Cortex of kidney (tissue), 1 donor: ENCODE results near the gene PJA2.
"Not testable (repeated sequence)": the region's sequence is repeated elsewhere in the genome, so short reads cannot be mapped to it uniquely, and the experiment has no call there.

ENCODE experiments used
- DNase-seq: peaks from one replicate; lab custom pipeline; 2025; lab: John Stamatoyannopoulos, UW

The PJA2 gene

DNA sequence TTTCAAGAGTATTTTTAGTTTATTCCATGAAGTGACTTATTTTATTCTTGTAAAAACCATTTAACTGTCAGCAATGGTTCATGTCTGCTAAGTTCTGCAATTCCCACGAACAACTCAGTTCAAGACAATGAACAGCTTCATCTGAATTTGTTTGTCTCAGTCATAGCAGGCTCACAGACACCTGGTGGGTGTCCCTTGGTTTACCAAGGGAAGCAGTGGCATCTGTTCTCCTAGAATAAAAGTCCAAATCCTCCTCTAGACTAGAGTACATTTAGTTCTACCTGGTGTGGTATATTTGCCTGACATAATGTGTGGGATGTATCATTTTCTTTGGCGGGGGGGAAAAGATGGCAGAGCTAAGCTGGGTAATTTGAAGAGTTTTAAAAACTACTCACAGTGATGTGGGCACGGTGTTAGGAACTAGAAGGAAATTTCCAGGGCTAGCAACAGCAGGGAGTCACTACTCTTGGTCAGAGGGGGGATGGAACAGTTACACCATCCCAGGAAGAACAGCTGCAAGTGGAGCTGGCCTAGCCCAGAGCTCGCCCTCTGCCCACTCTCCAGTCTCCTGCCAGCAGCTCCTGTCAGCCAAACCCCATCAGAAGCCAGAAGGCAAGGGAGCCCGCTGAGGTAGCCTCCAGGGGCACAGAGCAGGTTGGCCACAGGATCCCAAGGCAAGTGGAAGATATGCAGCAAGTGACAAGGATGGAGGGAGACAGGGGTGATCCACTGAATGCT, 100.3 kb downstream of the PJA2 start:
- DNase-seq = no peak

DNA sequence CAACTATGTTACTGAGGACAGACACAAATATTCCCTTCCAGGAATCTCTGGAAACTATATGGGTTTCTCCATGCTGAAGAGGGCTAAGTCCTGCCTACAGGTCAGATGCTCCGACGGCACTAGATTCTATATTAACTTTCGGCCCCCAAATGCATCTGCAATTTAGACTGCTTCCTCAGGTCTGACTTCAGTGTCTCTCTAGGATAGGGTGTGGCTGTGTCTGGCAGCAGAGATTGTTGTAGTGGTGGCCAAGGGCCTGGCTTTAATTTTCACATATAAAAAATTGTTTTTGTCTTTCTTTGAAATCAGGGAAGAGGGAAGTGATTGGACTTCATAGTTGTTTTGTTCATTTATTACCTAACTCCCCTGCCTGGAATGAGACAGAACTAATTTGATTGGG, 101.8 kb downstream of the PJA2 start:
- DNase-seq = no peak

DNA sequence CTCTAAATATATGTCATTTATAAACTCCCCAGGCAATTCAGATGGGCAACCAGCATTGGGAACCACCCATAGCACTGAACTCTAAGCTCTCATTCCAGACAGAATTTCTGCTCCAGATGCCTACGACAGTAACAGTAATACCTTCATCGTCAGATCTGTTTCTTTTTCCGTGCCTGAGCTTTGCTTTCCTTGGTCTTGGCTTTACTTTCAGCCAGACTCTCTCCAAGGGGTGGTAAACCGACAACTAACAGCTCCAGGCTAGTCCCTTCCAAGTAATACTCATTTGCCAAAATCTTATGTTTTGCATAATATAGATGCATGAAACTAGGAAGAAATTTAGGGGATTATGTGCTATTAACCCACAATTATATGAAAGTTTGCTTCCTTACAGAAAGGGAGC, 102.3 kb downstream of the PJA2 start:
- no peak for DNase-seq

GRCh38 chr5:109305352-109305751, 104.4 kb downstream of the PJA2 start:
- no peak for DNase-seq

- DNase-seq = no peak
These were observed 105.5 kb downstream of the PJA2 start for GRCh38 chr5:109304309-109304708.

DNA sequence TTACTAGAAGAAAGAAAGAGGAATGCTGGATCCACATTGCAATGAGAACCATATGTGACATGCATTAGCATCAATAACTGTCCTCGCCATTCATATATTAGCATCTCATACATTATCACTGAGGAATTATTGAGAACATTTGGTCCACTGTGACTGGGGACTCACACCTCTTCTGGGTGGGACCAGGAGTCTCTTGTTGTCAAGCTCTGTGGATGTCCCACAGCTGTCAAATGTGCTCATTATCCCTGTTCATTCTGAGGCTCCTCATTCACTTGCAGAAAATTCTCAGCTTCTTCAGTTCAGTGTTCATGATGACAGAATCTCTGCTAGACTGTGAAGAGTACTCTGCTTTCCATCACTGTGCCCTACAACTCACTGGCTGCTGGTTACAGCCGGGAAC, 109.4 kb downstream of the PJA2 start:
- no peak for DNase-seq

- no peak for DNase-seq
These were observed 110.2 kb downstream of the PJA2 start for GRCh38 chr5:109299557-109299956.

DNA sequence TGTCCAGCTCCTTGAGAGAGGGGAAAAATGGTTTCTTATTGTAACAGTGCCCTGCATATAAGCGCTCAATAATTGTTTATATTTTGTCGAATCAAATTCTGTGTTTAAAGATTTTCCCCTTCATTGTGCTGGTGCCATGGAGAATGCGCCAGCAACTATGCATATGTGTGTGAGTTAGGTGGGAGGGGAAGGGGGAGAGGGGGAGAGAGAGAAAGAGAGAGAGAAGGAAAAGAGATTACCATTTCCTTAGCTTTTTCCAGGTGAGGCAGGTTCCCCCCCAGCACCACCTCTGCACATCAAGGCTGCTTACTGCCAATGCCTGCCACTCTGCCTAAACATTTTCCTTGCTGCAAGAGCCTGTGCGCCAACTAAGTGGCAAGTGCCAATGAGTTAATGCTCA, 111.0 kb downstream of the PJA2 start:
- no peak for DNase-seq

GRCh38 chr5:109297900-109298299, 111.9 kb downstream of the PJA2 start:
- no peak for DNase-seq

GRCh38 chr5:109291090-109291489, 118.7 kb downstream of the PJA2 start:
- DNase-seq = no peak

DNA sequence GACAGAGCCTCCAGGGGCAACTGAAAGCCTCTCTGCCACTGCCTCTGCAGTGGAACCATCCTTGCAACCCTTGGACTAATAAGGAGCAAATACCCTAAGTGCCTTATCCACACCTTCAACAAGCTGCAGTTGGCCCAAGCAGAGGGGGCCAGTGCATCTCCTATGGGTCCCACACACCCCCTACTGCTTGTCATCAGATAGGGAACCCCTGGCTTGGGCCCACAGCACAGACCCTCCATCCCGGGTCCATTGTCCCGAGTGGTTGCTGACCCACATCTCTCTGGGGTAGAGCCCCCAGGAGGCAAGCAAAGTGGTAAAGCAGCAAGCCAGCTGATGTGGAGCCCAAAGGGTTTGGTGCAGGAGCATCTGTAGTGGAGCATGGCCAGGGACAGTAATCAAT, 119.5 kb downstream of the PJA2 start:
- no peak for DNase-seq

DNA sequence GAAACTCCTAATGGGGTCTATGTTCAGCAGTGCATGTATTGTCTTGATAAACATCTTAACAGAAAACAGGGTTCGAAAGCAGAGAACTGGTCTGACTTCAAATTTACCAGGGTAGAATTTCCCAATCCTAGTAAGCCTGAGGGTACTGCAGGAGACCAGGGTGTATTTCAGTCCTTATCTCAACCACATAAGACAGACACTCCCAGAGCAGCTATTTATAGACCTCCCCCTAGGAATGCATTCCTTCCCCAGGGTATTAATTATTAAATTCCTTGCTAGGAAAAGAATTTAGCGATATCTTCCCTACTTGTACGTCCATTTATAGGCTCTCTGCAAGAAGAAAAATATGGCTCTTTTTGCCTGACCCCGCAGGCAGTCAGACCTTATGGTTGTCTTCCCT, 123.1 kb downstream of the PJA2 start:
- not testable (repeated sequence) for DNase-seq
